ENCODE data around the gene CST9L.

CST9L gene

GRCh38 chr20:23546435-23547144 is 21.7 kb downstream of the CST9L start:
- DNase-seq (ENCODE audit: low read depth in 2 of 2): no peak

GRCh38 chr20:23544133-23544532 is 24.2 kb downstream of the CST9L start:
- no peak for DNase-seq (ENCODE audit: low read depth in 2 of 2)

GRCh38 chr20:23542801-23543200 is 25.5 kb downstream of the CST9L start:
- DNase-seq (ENCODE audit: low read depth in 2 of 2): no peak

GRCh38 chr20:23541776-23542175 is 26.5 kb downstream of the CST9L start:
- DNase-seq (ENCODE audit: low read depth in 2 of 2): no peak

GRCh38 chr20:23541330-23541729 is 27.0 kb downstream of the CST9L start:
- no peak for DNase-seq (ENCODE audit: low read depth in 2 of 2)

- no peak for DNase-seq (ENCODE audit: low read depth in 2 of 2)
These were observed 27.7 kb downstream of the CST9L start for GRCh38 chr20:23540624-23541023.

- DNase-seq (ENCODE audit: low read depth in 2 of 2): no peak
These were observed 31.3 kb downstream of the CST9L start for GRCh38 chr20:23537030-23537429.

- DNase-seq (ENCODE audit: low read depth in 2 of 2): no peak
These were observed 31.8 kb downstream of the CST9L start for GRCh38 chr20:23536328-23536974.

- no peak for DNase-seq (ENCODE audit: low read depth in 2 of 2)
These were observed 33.3 kb downstream of the CST9L start for GRCh38 chr20:23534801-23535593.

GRCh38 chr20:23533161-23533560 is 35.1 kb downstream of the CST9L start:
- DNase-seq (ENCODE audit: low read depth in 2 of 2): no peak

- DNase-seq (ENCODE audit: low read depth in 2 of 2): no peak
These were observed 35.8 kb downstream of the CST9L start for GRCh38 chr20:23532533-23532932.

GRCh38 chr20:23530937-23531567 is 37.2 kb downstream of the CST9L start:
- DNase-seq (ENCODE audit: low read depth in 2 of 2): no peak

GRCh38 chr20:23528867-23529431 is 39.3 kb downstream of the CST9L start:
- DNase-seq (ENCODE audit: low read depth in 2 of 2): no peak

GRCh38 chr20:23526850-23527249 is 41.4 kb downstream of the CST9L start:
- no peak for DNase-seq (ENCODE audit: low read depth in 2 of 2)

GRCh38 chr20:23524146-23524545 is 44.1 kb downstream of the CST9L start:
- no peak for DNase-seq (ENCODE audit: low read depth in 2 of 2)

GRCh38 chr20:23520185-23520584 is 48.1 kb downstream of the CST9L start:
- DNase-seq (ENCODE audit: low read depth in 2 of 2): no peak

GRCh38 chr20:23519556-23519955 is 48.7 kb downstream of the CST9L start:
- DNase-seq (ENCODE audit: low read depth in 2 of 2): no peak

- DNase-seq (ENCODE audit: low read depth in 2 of 2): no peak
These were observed 50.6 kb downstream of the CST9L start for GRCh38 chr20:23517719-23518118.

- no peak for DNase-seq (ENCODE audit: low read depth in 2 of 2)
These were observed 52.9 kb downstream of the CST9L start for GRCh38 chr20:23515250-23515939.

- no peak for DNase-seq (ENCODE audit: low read depth in 2 of 2)
These were observed 53.4 kb downstream of the CST9L start for GRCh38 chr20:23514848-23515247.
